HG02840 (cell line): ENCODE results near the gene INAFM1.

Experiments used
- ATAC-seq: cut with Tn5 transposase; IDR thresholded peaks from one replicate; pipeline ENCODE4 v1.9.1; 2021; ENCODE audit warnings: mild to moderate bottlenecking, moderate library complexity, moderate number of reproducible peaks; ENCODE audit not compliant: unreplicated experiment, low FRiP score

Gene INAFM1

GRCh38 chr19:47274071-47274890 is at the start of gene INAFM1:
TSS of gene INAFM1 (plus strand) at chr19:47274885. CDS start at chr19:47274920, 35 bp downstream.
- ATAC-seq, result peak; percentile 44

GRCh38 chr19:47225746-47226425 is 48.8 kb upstream of the INAFM1 start:
- no peak for ATAC-seq

- no peak for ATAC-seq
Observed at GRCh38 chr19:47226426-47227351, 48.0 kb upstream of the INAFM1 start.

GRCh38 chr19:47227352-47228167 is 47.1 kb upstream of the INAFM1 start:
- ATAC-seq, result no peak

- no peak for ATAC-seq
Observed at GRCh38 chr19:47228168-47228936, 46.3 kb upstream of the INAFM1 start.

- ATAC-seq, result no peak
Observed at GRCh38 chr19:47228937-47229675, 45.6 kb upstream of the INAFM1 start.

- no peak for ATAC-seq
Observed at GRCh38 chr19:47229676-47230053, 45.0 kb upstream of the INAFM1 start.

- peak; percentile 22 for ATAC-seq
Observed at GRCh38 chr19:47230054-47230920, 44.4 kb upstream of the INAFM1 start.

GRCh38 chr19:47230921-47231214 is 43.8 kb upstream of the INAFM1 start, which contains the start of gene BBC3:
TSS of gene BBC3 (minus strand) at chr19:47231199. CDS start at chr19:47228431, 2,768 bp downstream.
- ATAC-seq, result no peak

GRCh38 chr19:47231215-47232054 is 43.2 kb upstream of the INAFM1 start:
- peak; percentile 34 for ATAC-seq

- ATAC-seq, result no peak
Observed at GRCh38 chr19:47232422-47233211, 42.1 kb upstream of the INAFM1 start.

- no peak for ATAC-seq
Observed at GRCh38 chr19:47236072-47236675, 38.5 kb upstream of the INAFM1 start.

- no peak for ATAC-seq
Observed at GRCh38 chr19:47239152-47239551, 35.5 kb upstream of the INAFM1 start.

GRCh38 chr19:47239610-47240296 is 34.9 kb upstream of the INAFM1 start:
- no peak for ATAC-seq

- no peak for ATAC-seq
Observed at GRCh38 chr19:47240556-47240955, 34.1 kb upstream of the INAFM1 start.
